SU-DHL-6 (cell line): ENCODE results near the gene TAF1C.
"Not testable (repeated sequence)": the region's sequence is repeated elsewhere in the genome, so short reads cannot be mapped to it uniquely, and the experiment has no call there.

ENCODE experiments used
- EZH2phosphoT487 ChIP-seq: fragments of 200-600 bp; sonication (generic), shearing (Covaris generic); conservative IDR thresholded peaks from 2 replicates; pipeline ENCODE4 v1.6.1; 2018; ENCODE audit warnings: mild to moderate bottlenecking, antibody characterized with exemption, low read length, moderate library complexity, mixed read lengths
- TF ChIP-seq, protein P1 (sequence below): fragments of 200-600 bp; sonication (generic); IDR thresholded peaks from one replicate; pipeline ENCODE4 v1.5.1; 2017; ENCODE audit warnings: antibody characterized with exemption, mild to moderate bottlenecking, low read length, moderate library complexity; ENCODE audit not compliant: insufficient read depth, poor library complexity, severe bottlenecking

DNA sequence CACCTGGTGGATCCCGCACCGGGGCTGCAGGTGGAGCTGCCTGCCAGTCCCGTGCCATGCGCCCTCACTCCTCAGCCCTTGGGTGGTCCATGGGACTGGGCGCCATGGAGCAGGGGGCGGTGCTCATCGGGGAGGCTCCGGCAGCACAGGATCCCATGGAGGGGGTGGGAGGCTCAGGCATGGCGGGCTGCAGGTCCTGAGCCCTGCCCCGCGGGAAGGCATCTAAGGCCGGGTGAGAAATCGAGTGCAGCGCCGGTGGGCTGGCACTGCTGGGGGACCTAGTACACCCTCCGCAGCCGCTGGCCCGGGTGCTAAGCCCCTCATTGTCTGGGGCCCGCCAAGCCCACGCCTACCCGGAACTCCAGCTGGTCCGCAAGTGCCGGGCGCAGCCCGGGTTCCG, 17.7 kb upstream of the TAF1C start:
- TF ChIP-seq, protein P1, sequence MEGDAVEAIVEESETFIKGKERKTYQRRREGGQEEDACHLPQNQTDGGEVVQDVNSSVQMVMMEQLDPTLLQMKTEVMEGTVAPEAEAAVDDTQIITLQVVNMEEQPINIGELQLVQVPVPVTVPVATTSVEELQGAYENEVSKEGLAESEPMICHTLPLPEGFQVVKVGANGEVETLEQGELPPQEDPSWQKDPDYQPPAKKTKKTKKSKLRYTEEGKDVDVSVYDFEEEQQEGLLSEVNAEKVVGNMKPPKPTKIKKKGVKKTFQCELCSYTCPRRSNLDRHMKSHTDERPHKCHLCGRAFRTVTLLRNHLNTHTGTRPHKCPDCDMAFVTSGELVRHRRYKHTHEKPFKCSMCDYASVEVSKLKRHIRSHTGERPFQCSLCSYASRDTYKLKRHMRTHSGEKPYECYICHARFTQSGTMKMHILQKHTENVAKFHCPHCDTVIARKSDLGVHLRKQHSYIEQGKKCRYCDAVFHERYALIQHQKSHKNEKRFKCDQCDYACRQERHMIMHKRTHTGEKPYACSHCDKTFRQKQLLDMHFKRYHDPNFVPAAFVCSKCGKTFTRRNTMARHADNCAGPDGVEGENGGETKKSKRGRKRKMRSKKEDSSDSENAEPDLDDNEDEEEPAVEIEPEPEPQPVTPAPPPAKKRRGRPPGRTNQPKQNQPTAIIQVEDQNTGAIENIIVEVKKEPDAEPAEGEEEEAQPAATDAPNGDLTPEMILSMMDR: not testable (repeated sequence)
- TF ChIP-seq EZH2phosphoT487: not testable (repeated sequence)
